HG03108 (cell line): Measurements from ENCODE around the gene IGFL4.
A peak's percentile ranks its signal among the peaks of the same experiment; 100 is the strongest.

Experiments
- ATAC-seq: cut with Tn5 transposase; IDR thresholded peaks from one replicate; pipeline ENCODE4 v1.9.1; 2021; ENCODE audit warnings: moderate library complexity; ENCODE audit not compliant: unreplicated experiment

IGFL4 gene

GRCh38 chr19:45995715-45996385, 45.0 kb downstream of the IGFL4 start:
- no peak for ATAC-seq

- ATAC-seq = peak; percentile 94
Measured at GRCh38 chr19:45994998-45995714, 45.6 kb downstream of the IGFL4 start, which contains the start of gene CCDC61. CCDC61 (plus strand) TSS chr19:45995467; CDS start chr19:46003019, 7,552 bp downstream.

- no peak for ATAC-seq
Measured at GRCh38 chr19:45994456-45994997, 46.3 kb downstream of the IGFL4 start.

GRCh38 chr19:45990113-45990728, 50.6 kb downstream of the IGFL4 start:
- ATAC-seq = no peak
